SK-N-SH treated with all-trans-retinoic acid at 6 μM for 48 hours (cell line): ENCODE data around the gene EPDR1.

ENCODE experiments used
- ATAC-seq: fragments of 200-7000 bp; cut with Tn5 transposase; 3 replicates; pipeline ENCODE4 v1.9.1; 2020; ENCODE audit warnings: mild to moderate bottlenecking, moderate library complexity
- ARNTL ChIP-seq: fragments of 450-650 bp; formaldehyde crosslinking; IDR thresholded peaks from 2 replicates; pipeline ENCODE4 v1.5.0; 2020; ENCODE audit warnings: low read depth, mild to moderate bottlenecking, moderate library complexity, borderline replicate concordance
- BACH2 ChIP-seq: fragments of 250-450 bp; sonication (Bioruptor Pico); IDR thresholded peaks from 2 replicates; pipeline ENCODE4 v1.9.0; 2021; ENCODE audit warnings: mild to moderate bottlenecking, borderline replicate concordance
- CREB5 ChIP-seq: fragments of 250-450 bp; sonication (Bioruptor Pico); IDR thresholded peaks from 2 replicates; pipeline ENCODE4 v1.5.1; 2020; ENCODE audit warnings: low read depth, mild to moderate bottlenecking, moderate library complexity
- CSDC2 ChIP-seq: fragments of 250-450 bp; sonication (Bioruptor Pico); IDR thresholded peaks from 2 replicates; pipeline ENCODE4 v1.5.0; 2020; ENCODE audit warnings: mild to moderate bottlenecking, moderate library complexity
- ESRRG ChIP-seq: fragments of 250-450 bp; sonication (Bioruptor Pico); IDR thresholded peaks from 2 replicates; pipeline ENCODE4 v1.6.1; 2021; ENCODE audit warnings: mild to moderate bottlenecking
- GLIS3 ChIP-seq: fragments of 250-450 bp; sonication (Bioruptor Pico); IDR thresholded peaks from 2 replicates; pipeline ENCODE4 v1.5.0; 2020; ENCODE audit warnings: mild to moderate bottlenecking, moderate library complexity
- ISL1 ChIP-seq: fragments of 250-450 bp; sonication (Bioruptor Pico); IDR thresholded peaks from 2 replicates; pipeline ENCODE4 v2.1.2; 2022; ENCODE audit warnings: mild to moderate bottlenecking, moderate library complexity
- OSR1 ChIP-seq: fragments of 250-450 bp; sonication (Bioruptor Pico); IDR thresholded peaks from 2 replicates; pipeline ENCODE4 v1.8.0; 2022; ENCODE audit warnings: moderate library complexity, mild to moderate bottlenecking, inconsistent platforms
- PPARA ChIP-seq: fragments of 250-450 bp; sonication (Bioruptor Pico); IDR thresholded peaks from 2 replicates; pipeline ENCODE4 v1.5.0; 2020; ENCODE audit warnings: mild to moderate bottlenecking, borderline replicate concordance
- RARB ChIP-seq: fragments of 250-450 bp; sonication (Bioruptor Pico); IDR thresholded peaks from 2 replicates; pipeline ENCODE4 v1.8.0; 2021; ENCODE audit warnings: mild to moderate bottlenecking, moderate library complexity
- SNAI2 ChIP-seq: fragments of 250-450 bp; sonication (Bioruptor Pico); IDR thresholded peaks from 2 replicates; pipeline ENCODE4 v1.5.0; 2020; ENCODE audit warnings: mild to moderate bottlenecking, moderate library complexity
- TCF4 ChIP-seq: fragments of 250-450 bp; sonication (Bioruptor Pico); IDR thresholded peaks from 2 replicates; pipeline ENCODE4 v1.8.0; 2021; ENCODE audit warnings: mild to moderate bottlenecking, moderate library complexity, borderline replicate concordance
- TOX ChIP-seq: fragments of 250-450 bp; sonication (Bioruptor Pico); IDR thresholded peaks from 2 replicates; pipeline ENCODE4 v1.8.0; 2021; ENCODE audit warnings: mild to moderate bottlenecking, moderate library complexity, borderline replicate concordance
- ZC3H10 ChIP-seq: fragments of 250-450 bp; sonication (Bioruptor Pico); IDR thresholded peaks from 2 replicates; pipeline ENCODE4 v1.5.1; 2021; ENCODE audit warnings: mild to moderate bottlenecking, moderate library complexity
- ZFP3 ChIP-seq: fragments of 250-450 bp; sonication (Bioruptor Pico); IDR thresholded peaks from 2 replicates; pipeline ENCODE4 v1.5.0; 2020; ENCODE audit warnings: mild to moderate bottlenecking, moderate library complexity
- ZFP30 ChIP-seq: fragments of 450-650 bp; formaldehyde crosslinking; IDR thresholded peaks from 2 replicates; pipeline ENCODE4 v1.5.0; 2022; ENCODE audit warnings: mild to moderate bottlenecking, moderate library complexity
- ZNF565 ChIP-seq: fragments of 450-650 bp; formaldehyde crosslinking; conservative IDR thresholded peaks from 2 replicates; pipeline ENCODE4 v1.5.0; 2020; ENCODE audit warnings: low read depth, mild to moderate bottlenecking, moderate library complexity
- ZNF70 ChIP-seq: fragments of 450-650 bp; formaldehyde crosslinking; IDR thresholded peaks from 2 replicates; pipeline ENCODE4 v1.5.0; 2020; ENCODE audit warnings: mild to moderate bottlenecking, moderate library complexity
- ZNF8 ChIP-seq: fragments of 450-650 bp; formaldehyde crosslinking; IDR thresholded peaks from 2 replicates; pipeline ENCODE4 v1.5.0; 2020; ENCODE audit warnings: mild to moderate bottlenecking, moderate library complexity
- TF ChIP-seq, protein P1 (sequence below): fragments of 250-450 bp; sonication (Bioruptor Pico); IDR thresholded peaks from 2 replicates; pipeline ENCODE4 v1.5.0; 2020; ENCODE audit warnings: mild to moderate bottlenecking, moderate library complexity
- TF ChIP-seq, protein P2 (sequence below): fragments of 250-450 bp; sonication (Bioruptor Pico); IDR thresholded peaks from 2 replicates; pipeline ENCODE4 v1.8.0; 2020; ENCODE audit warnings: mild to moderate bottlenecking, moderate library complexity, borderline replicate concordance
- TF ChIP-seq, protein P3 (sequence below): fragments of 250-450 bp; sonication (Bioruptor Pico); IDR thresholded peaks from 2 replicates; pipeline ENCODE4 v1.8.0; 2021; ENCODE audit warnings: low read depth, mild to moderate bottlenecking, moderate library complexity, borderline replicate concordance

EPDR1 gene

DNA sequence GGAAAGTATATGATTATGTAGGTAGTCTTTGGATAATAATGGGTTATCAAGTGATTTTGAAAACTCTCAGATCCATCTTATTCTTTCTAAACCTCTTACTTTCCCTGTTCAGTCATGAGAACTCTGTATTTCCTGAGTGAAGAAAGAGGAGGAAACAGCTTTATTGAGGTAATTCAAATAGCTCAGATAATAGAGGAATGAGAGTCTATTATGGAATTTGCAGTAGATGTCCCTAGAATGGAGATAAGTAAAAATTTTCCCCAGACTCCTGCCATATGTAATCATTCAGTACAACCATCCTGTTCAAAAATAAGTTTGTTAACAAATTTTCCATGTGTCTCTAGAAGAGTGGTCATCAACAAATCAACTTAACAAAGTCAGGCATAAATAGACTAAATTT is 36.4 kb downstream of the EPDR1 start:
- ATAC-seq = no peak
- TF ChIP-seq ZNF8 (CRISPR knock-in tag) (no peak), ISL1 (CRISPR knock-in tag) (no peak), GLIS3 (no peak), ZNF565 (CRISPR knock-in tag) (no peak), ESRRG (CRISPR knock-in tag) (no peak), OSR1 (no peak), CREB5 (CRISPR knock-in tag) (no peak), ZNF70 (no peak), TCF4 (CRISPR knock-in tag) (no peak), ARNTL (CRISPR knock-in tag) (no peak), PPARA (CRISPR knock-in tag) (no peak), ZFP30 (CRISPR knock-in tag) (no peak), ZC3H10 (CRISPR knock-in tag) (no peak), CSDC2 (CRISPR knock-in tag) (no peak), BACH2 (CRISPR knock-in tag) (no peak), TOX (CRISPR knock-in tag) (no peak), RARB (CRISPR knock-in tag) (no peak)
- TF ChIP-seq, protein P1, sequence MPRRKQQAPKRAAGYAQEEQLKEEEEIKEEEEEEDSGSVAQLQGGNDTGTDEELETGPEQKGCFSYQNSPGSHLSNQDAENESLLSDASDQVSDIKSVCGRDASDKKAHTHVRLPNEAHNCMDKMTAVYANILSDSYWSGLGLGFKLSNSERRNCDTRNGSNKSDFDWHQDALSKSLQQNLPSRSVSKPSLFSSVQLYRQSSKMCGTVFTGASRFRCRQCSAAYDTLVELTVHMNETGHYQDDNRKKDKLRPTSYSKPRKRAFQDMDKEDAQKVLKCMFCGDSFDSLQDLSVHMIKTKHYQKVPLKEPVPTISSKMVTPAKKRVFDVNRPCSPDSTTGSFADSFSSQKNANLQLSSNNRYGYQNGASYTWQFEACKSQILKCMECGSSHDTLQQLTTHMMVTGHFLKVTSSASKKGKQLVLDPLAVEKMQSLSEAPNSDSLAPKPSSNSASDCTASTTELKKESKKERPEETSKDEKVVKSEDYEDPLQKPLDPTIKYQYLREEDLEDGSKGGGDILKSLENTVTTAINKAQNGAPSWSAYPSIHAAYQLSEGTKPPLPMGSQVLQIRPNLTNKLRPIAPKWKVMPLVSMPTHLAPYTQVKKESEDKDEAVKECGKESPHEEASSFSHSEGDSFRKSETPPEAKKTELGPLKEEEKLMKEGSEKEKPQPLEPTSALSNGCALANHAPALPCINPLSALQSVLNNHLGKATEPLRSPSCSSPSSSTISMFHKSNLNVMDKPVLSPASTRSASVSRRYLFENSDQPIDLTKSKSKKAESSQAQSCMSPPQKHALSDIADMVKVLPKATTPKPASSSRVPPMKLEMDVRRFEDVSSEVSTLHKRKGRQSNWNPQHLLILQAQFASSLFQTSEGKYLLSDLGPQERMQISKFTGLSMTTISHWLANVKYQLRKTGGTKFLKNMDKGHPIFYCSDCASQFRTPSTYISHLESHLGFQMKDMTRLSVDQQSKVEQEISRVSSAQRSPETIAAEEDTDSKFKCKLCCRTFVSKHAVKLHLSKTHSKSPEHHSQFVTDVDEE (CRISPR knock-in tag) = no peak
- TF ChIP-seq, protein P2, sequence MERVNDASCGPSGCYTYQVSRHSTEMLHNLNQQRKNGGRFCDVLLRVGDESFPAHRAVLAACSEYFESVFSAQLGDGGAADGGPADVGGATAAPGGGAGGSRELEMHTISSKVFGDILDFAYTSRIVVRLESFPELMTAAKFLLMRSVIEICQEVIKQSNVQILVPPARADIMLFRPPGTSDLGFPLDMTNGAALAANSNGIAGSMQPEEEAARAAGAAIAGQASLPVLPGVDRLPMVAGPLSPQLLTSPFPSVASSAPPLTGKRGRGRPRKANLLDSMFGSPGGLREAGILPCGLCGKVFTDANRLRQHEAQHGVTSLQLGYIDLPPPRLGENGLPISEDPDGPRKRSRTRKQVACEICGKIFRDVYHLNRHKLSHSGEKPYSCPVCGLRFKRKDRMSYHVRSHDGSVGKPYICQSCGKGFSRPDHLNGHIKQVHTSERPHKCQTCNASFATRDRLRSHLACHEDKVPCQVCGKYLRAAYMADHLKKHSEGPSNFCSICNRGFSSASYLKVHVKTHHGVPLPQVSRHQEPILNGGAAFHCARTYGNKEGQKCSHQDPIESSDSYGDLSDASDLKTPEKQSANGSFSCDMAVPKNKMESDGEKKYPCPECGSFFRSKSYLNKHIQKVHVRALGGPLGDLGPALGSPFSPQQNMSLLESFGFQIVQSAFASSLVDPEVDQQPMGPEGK = no peak
- TF ChIP-seq, protein P3, sequence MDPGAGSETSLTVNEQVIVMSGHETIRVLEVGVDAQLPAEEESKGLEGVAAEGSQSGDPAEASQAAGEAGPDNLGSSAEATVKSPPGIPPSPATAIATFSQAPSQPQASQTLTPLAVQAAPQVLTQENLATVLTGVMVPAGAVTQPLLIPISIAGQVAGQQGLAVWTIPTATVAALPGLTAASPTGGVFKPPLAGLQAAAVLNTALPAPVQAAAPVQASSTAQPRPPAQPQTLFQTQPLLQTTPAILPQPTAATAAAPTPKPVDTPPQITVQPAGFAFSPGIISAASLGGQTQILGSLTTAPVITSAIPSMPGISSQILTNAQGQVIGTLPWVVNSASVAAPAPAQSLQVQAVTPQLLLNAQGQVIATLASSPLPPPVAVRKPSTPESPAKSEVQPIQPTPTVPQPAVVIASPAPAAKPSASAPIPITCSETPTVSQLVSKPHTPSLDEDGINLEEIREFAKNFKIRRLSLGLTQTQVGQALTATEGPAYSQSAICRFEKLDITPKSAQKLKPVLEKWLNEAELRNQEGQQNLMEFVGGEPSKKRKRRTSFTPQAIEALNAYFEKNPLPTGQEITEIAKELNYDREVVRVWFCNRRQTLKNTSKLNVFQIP (CRISPR knock-in tag) = no peak

GRCh38 chr7:37957221-37957970 is 37.0 kb downstream of the EPDR1 start:
- TF ChIP-seq SNAI2 (no peak), ZFP3 (CRISPR knock-in tag) (no peak), ZNF8 (CRISPR knock-in tag) (no peak), ZNF565 (CRISPR knock-in tag) (no peak)
- TF ChIP-seq, all 23 proteins: peak for 0
- no peak for ATAC-seq

DNA sequence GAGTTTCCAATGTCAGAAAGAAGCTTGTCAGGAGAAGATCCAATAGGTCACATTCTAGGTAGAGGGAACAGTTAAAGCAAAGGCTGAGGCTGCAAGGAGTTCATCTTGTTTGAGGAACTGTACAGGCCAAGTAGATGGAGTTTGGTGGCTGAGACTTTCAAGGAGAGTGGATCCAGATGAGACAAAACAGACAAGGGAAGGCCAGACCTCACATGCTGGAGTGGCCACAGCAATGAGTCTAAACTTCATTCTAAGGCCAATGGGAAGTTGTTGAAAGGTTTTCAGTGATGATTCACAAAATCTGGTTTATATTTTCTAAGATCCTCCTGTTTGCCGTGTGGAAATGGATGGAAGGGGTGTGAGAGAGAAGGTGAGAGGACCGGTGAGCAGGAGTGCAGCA is 40.0 kb downstream of the EPDR1 start:
- no peak for ATAC-seq
- TF ChIP-seq TCF4 (CRISPR knock-in tag) = no peak
- TF ChIP-seq ZC3H10 (CRISPR knock-in tag) = no peak
- TF ChIP-seq, protein P1 (CRISPR knock-in tag) = no peak
- no peak for TF ChIP-seq RARB (CRISPR knock-in tag)
- no peak for TF ChIP-seq SNAI2
- TF ChIP-seq ZFP30 (CRISPR knock-in tag) = no peak
- TF ChIP-seq ZNF565 (CRISPR knock-in tag) = no peak
- TF ChIP-seq PPARA (CRISPR knock-in tag) = no peak
- TF ChIP-seq, protein P3 (CRISPR knock-in tag) = no peak
- TF ChIP-seq, protein P2 = no peak
- no peak for TF ChIP-seq ARNTL (CRISPR knock-in tag)
- TF ChIP-seq TOX (CRISPR knock-in tag) = no peak
- no peak for TF ChIP-seq CSDC2 (CRISPR knock-in tag)
- no peak for TF ChIP-seq ZFP3 (CRISPR knock-in tag)
- TF ChIP-seq GLIS3 = no peak
- no peak for TF ChIP-seq ZNF70
